Prostate gland (tissue), 2 donors: ENCODE measurements around the gene MTFR1L.

ENCODE experiments used
- POLR2AphosphoS5 ChIP-seq: sonication (generic); formaldehyde crosslinking; IDR thresholded peaks from one replicate; pipeline ENCODE4 v1.6.1; 2017; ENCODE audit warnings: antibody characterized with exemption
- TF ChIP-seq, protein P1 (sequence below), 4 experiments: fragments of 200-600 bp in 2 of 4; fragments of 450-650 bp in 2 of 4; sonication (generic) in 2 of 4; IDR thresholded peaks; 1 replicate in 3 of 4; 2 replicates in 1 of 4; pipeline ENCODE4 v1.5.1; 2016 to 2019; ENCODE audit warnings: antibody characterized with exemption in 4 of 4, mild to moderate bottlenecking in 2 of 4, moderate library complexity in 2 of 4

DNA sequence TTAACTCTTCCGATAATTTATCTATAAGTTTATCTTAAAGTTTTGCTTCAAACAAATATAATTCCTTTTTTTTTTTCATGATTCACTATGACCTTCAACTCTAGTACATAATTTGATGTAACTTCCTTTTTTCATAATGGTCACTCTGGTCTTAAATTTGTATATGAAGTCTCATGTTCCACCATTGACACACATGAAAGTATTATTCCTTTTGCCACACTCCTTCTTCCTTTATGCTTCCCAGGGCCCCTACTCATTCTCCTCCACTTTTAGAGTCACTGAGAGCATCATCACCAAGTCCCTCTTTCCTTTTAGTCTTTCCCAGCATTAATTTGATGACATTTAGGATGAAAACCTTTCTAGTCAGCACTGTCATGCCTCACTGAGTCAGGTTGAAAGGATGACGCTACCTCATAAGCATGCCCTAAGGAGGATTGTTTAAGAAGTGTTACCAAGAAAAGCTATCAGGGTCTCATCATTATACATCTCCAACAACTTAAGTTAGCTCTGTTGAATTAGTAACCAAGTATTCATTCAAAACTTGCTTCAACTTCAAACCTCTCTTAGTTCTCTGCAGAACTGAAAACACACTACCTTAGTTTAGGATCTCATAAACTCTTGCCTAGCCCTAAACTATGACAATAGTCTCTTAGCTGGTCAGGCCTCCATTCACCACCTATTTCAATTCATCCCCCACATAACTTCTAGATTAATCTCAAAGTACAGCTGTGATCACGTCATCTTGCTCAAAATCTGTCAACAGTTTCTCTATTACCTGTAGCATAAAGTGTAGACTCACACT is 25.0 kb downstream of the MTFR1L start:
- no peak for TF ChIP-seq POLR2AphosphoS5
- TF ChIP-seq, protein P1, sequence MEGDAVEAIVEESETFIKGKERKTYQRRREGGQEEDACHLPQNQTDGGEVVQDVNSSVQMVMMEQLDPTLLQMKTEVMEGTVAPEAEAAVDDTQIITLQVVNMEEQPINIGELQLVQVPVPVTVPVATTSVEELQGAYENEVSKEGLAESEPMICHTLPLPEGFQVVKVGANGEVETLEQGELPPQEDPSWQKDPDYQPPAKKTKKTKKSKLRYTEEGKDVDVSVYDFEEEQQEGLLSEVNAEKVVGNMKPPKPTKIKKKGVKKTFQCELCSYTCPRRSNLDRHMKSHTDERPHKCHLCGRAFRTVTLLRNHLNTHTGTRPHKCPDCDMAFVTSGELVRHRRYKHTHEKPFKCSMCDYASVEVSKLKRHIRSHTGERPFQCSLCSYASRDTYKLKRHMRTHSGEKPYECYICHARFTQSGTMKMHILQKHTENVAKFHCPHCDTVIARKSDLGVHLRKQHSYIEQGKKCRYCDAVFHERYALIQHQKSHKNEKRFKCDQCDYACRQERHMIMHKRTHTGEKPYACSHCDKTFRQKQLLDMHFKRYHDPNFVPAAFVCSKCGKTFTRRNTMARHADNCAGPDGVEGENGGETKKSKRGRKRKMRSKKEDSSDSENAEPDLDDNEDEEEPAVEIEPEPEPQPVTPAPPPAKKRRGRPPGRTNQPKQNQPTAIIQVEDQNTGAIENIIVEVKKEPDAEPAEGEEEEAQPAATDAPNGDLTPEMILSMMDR (IDR thresholded peaks at IDR 0.05), result no peak
